ENCODE data around the gene WDR45.
"Not testable (repeated sequence)": the region's sequence is repeated elsewhere in the genome, so short reads cannot be mapped to it uniquely, and the experiment has no call there.

Gene WDR45

DNA sequence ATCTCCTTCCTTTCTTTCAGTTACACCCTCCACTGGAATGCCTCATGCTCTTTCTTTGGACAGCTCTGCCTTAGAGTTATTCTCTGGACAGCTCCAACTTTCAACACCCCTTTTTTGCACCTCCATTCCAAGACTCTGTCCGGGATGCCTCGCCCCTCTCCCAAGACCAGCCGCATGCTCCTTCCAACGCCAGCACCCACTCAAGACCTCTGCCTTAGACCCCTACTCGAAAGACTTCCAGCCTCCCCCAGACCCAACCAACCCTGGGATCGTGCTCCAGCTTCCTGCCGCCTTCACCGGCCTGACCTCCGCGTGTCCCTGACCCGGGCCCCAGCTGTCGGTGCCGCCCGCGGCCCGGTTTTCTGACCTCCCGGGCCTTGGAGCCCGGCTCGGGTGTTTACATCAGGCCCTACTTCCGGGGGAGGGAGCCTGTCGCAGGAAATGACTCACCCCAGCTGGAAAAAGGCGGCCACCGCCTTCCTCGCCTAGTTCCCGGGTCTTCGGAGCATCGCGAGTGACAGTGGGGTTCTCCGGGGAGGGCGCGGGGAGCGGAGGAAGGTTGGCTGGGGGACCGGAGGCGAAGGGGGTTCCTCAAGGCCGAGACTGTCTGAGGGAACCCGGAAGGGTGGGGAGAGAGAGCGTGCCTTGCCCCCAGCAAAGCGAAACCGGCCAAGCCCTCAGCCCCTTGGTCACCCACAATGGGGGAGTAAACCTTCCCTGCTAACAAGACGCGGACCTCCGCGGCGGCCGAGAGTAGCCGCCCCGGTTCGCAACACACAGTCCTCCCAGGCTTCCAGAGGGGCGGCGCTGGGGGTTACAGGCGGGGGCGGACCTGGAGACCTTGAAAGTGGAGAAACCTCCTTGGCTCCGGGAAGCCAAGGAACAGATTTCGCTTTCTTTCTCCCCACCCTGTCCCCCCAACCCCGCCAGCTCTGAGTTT is at the start of gene WDR45:
Gene WDR45 (minus strand): TSS at position 399 of the 940 bp plus-strand sequence. CDS start 1,792 bp downstream, outside the sequence.
- peak; percentile 62 for DNase-seq (ENCODE audit: low read depth)

DNA sequence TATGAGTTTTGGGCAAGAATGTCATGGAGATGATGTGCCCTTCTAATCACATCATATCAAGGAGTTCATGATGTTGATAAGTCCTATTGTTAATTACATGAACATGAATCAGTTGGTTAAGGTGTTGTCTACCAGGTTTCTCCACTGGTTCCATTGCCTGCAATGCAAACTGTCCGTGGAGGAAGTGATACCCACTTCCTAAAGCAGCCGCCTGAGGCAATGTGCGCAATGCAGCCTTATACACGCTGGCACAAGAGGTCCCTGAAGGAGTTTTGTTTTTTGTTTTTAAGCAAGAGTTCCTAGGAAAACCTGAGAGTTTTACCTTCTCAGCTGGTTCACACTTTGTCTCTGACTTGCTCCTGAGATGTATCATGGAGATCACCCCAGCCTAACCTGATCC is 49.7 kb upstream of the WDR45 start:
- DNase-seq (ENCODE audit: low read depth) = no peak

DNA sequence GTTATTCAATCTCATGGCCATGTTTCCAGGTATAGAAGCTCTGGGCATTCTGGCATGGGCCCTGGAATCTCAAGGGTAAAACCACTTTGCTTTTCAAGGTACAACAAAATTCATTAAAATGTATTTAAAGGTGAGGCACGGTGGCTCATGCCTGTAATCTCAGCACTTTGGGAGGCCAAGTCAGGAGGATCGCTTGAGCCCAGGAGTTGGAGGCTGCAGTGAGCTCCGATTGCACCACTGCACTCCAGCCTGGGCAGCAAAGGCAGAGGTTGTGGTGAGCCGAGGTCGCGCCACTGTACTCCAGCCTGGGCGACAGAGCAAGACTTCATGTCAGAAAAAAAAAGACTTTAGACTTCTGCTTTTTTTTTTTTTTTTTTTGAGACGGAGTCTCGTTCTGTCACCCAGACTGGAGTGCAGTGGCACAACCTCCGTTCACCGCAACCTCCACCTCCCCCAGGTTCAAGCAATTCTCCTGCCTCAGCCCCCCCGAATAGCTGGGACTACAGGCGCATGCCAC is 48.1 kb upstream of the WDR45 start:
- not testable (repeated sequence) for DNase-seq (ENCODE audit: low read depth)

DNA sequence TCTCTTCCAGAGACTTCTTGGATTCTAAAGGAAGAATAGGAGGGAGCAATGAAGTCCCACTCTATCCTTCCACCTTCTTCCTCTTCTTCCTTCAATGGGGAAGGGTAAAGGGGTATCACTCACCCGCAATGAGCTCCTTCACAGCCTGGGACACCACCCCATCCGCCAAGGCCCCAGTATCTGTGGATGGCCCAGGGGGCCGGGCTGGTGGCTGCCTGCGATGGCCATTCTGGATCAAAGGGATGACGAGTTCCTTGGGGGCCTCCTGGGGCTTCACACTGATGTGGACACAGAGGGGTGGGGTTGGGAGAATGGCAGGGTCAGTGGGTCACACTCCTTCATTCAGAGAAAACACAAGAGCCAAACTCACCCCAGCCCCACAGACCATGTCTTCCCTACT is 42.8 kb upstream of the WDR45 start:
- DNase-seq (ENCODE audit: low read depth) = no peak

DNA sequence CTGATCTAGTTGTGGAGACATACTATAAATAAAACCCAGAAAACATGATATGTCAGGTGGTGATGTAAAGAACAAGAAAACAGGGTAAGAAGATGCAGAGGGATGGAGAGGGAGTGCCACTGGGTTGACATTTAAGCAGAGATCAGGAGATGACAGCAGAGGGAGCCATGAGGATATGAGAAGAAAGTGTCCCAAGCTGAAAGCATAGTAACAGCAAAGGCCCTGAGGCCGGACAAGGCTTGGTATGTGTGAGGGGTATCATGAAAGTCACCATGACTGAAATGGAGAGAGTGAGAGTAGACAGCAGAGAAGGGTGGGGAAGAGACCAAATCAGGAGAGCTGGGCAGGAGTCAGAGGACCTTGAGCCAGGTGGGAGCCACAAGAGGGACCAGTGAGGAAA is 40.4 kb upstream of the WDR45 start:
- DNase-seq (ENCODE audit: low read depth) = no peak

DNA sequence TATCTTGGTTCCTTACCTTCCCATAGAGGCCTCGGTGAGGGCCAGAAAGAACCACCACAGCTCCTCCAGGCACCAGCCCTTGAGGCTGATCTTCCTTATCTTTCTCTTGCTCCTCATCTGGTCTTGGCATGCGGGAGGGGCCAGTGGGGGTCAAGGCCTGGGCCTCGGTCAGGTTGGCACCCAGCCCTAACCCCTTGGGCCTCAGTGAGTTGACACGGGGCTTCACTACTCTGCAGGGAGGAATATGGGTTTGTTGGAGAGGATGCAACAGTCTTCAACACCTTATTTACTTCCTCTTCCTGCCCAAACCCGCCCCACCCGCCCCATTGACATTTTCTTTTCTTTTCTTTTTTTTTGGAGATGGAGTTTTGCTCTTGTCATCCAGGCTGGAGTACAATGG is 37.9 kb upstream of the WDR45 start:
- DNase-seq (ENCODE audit: low read depth) = no peak

DNA sequence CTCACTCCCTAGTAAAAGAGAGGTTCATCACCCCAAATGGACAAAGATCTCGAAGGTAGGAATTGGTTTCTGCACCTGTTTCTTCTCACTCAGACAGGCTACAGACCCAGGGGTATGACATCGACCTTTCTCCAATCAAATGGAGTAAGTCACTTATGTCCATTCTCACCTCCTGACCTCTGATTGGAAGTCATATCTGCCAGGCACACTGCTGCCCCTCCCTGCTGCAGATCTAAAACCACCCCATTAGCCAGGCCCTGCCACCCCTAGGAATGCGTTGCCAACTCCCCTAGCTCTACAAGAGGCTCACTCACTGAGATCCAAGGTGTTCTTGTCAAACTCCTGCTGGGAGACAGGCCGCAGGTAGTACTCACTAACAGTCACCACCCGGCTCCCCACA is 37.0 kb upstream of the WDR45 start:
- no peak for DNase-seq (ENCODE audit: low read depth)

DNA sequence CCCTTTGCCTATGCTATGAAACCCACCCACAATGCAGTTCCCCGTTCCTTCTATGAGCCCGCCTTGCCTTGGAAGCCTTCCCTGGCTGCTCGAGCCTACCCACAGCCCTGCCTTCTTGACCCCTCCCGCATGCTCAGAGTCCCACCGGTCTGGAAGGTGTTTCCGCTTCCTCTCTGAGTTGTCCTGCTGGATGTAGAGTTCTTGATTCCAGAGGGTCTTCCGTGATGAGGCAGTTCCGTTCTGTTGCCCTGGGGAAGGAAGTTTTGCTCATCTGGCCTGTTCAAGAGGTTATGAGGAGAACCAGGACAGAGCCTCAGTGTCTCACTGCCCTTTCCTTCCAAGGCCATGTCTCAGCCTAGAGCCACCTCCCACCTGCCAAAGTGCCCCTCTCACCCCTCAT is 36.4 kb upstream of the WDR45 start:
- DNase-seq (ENCODE audit: low read depth) = no peak

DNA sequence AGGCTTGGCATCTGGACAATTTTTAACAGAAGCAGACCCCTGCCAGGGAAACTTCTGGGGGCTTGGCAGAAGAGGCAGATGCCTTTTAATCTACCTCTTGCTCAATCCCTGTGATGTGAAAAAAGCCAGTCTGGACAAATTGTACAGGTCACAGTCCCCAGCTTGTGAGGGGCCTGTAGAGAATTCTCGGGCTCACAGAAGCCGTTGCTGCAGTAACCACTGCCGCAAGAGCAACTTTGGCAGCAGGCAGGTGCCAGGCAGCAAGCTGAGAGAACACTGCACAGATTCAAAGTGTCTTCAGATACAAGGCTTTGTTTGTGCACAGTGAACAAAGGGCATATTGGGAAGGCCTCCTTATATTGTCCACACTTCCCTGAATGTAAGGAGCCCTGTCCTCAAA is 32.1 kb upstream of the WDR45 start:
- no peak for DNase-seq (ENCODE audit: low read depth)

DNA sequence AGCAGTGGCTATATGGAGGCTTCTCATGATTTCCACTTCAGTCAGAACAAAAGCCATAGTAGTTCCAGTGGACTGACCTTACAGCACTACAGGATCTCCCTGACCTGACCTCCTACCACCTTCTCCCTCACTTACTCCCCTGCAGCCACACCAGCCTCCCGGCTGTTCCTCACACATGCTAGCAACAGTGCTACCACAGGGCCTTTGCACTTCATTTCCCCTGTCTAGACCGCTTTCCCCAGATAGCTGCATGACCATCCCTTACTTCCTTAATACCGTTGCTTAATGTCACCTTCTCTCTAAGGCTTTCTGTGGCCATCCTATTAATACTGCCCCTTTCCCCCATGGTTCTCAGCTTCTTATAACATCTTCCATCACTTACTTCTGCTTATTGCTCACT is 30.7 kb upstream of the WDR45 start:
- DNase-seq (ENCODE audit: low read depth) = no peak

DNA sequence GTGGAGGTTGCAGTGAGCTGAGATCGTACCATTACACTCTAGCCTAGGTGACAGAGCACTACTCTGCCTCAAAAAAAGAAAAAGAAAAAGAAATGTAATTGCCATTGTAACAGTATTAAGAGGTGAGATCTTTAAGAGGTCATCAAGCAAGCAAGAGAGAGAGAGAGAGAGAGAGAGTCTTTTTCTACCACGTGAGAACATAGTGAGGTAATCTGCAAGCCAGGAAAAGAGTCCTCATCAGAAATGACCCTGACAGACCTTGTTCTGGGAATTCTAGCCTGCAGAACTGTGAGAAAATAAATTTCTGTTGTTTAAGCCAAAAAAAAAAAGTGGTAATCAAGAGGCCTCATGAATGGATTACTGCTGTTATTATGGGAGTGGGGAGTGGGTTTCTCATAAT is 29.0 kb upstream of the WDR45 start:
- DNase-seq (ENCODE audit: low read depth) = no peak

DNA sequence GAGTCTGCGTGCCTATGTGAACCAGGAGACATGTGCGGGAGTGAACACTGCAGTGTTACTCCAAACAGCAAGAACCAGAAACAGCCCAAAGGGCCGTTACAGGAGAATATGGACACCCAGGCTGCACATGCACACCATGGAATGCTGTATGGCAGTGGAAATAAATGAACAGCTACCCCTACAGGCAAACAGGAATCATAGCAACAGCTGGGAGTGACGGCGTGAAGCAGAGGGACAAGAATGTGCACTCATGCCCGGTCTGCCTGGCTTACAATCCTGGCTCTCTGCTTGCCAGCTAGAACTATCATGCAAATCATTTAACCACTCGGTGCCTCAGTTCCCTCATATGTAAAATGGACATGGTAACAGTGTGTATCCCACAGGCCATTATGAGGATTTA is 27.2 kb upstream of the WDR45 start:
- DNase-seq (ENCODE audit: low read depth) = no peak

DNA sequence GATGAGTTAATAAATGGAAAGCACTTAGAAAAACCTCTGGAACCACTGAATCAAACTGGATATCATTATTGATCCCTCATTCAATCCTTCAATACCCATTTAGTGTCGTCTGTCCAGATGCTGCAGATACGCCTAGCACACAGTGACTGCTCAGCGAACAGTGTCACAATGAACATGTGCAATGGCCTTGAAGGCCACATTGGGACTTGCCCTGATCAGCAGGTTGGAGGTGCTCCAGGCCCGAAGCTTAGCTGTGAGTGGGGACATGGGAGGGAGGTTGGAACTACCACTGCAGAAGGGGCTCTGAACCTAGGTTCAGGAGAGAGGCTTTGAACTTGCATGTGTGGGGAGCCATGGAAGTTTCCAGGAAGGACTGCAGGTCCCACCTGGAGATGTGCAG is 26.6 kb upstream of the WDR45 start:
- no peak for DNase-seq (ENCODE audit: low read depth)

DNA sequence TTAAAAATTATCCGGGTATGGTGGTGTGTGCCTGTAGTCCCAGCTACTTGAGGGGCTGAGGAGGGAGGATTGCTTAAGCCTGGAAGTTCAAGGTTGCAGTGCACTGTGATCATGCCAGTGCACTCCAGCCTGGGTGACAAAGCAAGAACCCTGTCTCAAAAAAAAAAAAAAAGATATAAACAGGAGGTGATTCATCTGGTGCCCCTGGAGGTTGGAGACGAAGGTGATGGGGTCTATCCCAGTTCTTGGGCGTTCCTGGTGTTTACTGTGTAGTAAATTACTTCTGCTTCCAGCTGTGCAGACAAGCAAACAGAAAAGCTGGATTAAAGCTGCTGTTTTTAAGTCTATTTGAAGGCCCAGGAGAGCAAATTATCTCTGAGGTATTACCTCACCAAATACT is 23.9 kb upstream of the WDR45 start:
- no peak for DNase-seq (ENCODE audit: low read depth)

DNA sequence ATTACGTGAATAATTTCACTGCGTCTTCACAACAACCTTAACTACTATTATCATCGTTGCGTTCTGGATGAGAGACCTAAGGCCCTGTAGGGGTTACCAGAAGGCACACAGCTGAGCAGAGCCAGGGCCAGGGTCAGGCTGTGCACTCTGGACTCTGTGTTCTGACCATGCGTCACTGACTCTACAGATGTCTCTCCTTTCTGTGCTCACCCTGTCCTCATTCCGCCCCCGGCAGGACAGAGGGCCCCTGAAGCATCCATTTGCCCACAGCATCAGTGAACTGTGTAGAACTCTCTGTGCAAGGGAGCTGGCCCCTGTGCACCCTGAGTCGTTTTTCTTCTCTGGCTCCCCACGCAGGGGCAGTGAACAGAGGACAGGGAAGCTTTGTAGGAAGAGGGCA is 22.5 kb upstream of the WDR45 start:
- no peak for DNase-seq (ENCODE audit: low read depth)

DNA sequence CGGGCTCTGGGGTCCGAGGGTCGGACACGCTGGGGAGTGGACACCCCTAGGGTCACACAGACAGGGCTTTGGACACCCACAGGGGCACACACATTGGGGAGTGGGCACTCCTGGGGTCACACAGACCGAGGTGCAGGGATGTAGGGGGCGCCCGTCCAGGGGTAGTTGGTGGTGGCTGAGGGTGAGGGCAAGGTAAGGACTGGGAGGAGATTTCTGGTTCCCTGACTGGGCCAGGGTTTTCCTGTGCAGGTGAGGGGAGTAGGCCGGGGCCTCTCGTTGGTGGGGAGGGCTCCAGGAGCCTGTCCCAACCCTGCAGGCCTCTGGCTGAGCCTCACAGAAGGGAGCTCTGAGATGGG is 21.9 kb upstream of the WDR45 start:
- DNase-seq (ENCODE audit: low read depth) = no peak

DNA sequence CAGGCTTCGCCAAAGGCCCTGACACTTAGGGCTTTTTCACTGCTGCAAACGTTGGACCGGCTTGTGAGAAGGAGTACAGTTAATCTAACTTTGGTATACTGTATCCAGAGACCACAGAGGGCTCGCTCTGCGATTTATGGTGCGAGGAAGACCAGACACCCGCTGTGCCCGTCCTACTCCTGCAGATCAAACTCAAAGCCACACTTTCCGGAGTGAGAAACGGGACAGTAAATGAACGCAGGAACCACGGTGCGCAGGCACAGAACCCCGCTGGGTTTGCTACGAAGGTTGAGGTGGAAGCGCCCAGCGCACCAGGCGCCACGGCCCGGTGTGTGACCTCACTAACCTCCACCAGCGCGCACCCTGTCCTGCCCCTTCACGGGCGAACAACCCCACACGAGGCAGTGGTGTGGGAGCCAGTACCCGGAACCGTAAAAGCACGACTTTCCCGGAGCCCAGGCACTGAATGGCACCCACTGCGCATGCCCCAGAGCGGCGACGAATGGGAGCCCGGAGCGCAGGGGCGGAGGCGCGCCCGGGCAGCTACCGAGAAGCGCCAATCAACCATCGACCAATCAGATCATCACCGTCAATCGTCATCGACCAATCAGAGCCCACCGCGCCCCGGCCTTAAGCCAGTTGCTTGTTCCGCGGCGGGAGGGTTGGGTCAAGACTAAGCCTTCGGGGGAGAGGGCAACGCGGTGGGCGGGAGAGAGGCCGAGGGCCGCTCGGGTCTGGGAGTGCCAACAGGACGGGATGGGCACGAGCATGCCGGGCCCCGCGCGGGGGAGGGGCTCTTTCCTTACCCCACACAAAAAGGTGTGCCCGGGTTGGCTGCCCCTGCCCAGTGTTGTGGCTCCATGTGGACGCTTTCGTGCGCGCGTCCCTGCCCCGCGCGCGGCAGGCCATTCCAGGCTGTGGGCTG is 21.3 kb upstream of the WDR45 start:
- DNase-seq (ENCODE audit: low read depth) = peak; percentile 80

DNA sequence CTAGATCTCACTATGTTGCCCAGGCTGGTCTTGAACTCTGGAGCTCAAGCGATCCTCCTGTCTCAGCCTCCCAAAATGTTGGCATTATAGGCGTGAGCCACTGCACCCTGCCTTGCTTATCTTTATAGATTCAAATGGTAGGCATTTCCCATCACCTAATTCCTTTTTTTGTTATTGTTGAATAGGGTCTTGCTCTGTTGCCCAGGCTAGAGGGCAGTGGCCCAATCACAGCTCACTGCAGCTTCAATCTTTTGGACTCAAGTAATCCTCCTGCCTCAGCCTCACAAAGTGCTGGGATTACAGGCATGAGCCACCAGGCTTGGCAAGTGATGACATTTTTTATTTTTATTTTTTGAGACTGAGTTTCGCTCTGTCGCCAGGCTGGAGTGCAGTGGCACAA is 16.7 kb upstream of the WDR45 start:
- no peak for DNase-seq (ENCODE audit: low read depth)

DNA sequence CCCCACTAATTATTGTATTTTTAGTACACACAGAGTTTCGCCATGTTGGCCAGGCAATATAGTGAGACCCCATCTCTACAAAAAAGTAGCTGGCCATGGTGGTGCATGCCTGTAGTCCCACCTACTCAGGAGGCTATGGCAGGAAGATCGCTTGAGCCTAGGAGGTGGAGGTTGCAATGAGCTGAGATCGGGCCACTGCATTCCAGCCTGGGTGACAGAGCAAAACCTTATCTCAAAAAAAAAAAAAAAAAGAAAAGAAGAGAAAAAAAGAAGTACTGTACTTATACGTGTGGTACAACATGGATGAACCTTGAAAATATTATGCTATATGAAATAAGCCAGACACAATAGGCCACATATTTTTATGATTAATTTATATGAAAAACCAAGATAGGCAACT is 9.9 kb upstream of the WDR45 start:
- DNase-seq (ENCODE audit: low read depth) = no peak

DNA sequence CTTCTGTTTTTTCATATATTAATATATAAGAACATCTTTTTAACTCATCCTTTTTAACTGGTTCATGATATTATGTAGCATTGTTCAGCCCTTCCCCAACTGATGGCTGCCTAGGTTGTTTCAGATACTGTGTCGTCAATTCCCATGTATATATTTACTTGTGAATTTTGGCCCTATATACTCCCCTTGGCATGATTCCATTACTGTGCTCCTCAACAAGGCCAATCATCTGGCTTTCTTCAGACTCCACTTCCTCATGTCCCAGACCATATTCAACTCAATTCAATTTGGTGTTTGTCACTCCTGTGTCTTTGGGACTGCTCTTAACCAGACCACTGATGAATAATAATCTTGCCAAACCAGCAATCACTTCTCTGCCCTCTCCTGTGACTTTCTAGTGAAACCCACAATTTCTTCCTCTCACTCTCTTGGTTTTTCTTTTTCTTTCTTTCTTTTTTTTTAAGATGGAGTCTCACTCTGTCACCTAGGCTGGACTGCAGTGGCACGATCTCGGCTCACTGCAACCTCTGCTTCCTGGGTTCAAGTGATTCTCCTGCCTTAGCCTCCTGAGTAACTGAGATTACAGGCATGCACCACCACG is 2.7 kb upstream of the WDR45 start:
- no peak for DNase-seq (ENCODE audit: low read depth)

DNA sequence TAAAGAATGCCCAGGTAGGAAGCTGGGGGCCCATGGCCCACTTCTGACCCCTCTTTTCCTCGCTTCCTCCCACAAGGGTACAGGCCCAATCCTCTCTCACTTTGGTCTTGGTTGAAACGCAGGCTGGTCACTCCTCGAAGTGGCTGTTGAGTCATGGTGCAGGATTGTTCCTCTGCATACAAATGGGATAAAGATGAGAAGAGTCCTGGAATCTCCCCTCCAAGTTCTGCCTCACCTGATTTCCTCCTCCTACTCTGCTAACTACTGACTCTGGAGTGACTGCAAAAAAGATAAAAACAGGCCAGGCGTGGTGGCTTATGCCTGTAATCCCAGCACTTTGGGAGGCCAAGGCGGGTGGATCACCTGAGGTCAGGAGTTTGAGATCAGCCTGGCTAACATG is 1.7 kb downstream of the WDR45 start:
- DNase-seq (ENCODE audit: low read depth) = no peak

DNA sequence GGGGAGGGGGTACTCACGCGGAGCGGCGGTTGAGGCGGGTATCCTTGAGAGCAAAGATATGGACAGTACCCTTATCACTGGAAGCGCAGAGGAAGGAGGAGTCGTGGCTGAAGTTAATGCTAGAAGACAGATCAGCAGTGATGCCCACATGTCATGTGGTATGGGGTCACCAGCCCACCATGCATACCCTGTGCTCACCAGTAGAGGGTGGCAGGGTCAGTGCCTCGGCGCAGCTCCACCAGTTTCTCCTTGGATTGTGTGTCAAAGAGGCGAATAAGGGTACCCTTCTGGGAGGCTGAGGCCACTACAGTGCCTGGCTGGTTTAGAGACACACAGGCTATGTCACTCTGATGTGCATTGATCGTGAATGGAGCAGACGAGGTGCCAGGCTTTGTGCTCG is 4.3 kb downstream of the WDR45 start:
- DNase-seq (ENCODE audit: low read depth) = no peak
